Suprapubic skin (tissue), 4 donors: Measurements from ENCODE around the gene SNX6. TPM values are rescaled to one million over a fixed set of nuclear protein-coding genes. Genes with fewer than 3 reads are reported as not detected.

Source experiments
- DNase-seq, 2 donors: peaks; one replicate each; pipeline ENCODE4 v3.0.0-alpha.2; 2019; ENCODE audit warnings: low spot score in 2 of 2
- H3K27ac ChIP-seq: fragments of 200-600 bp; sonication (generic); one replicate; pipeline ENCODE4 v1.5.1; 2019
- H3K27me3 ChIP-seq: fragments of 200-600 bp; sonication (generic); one replicate; pipeline ENCODE4 v1.5.1; 2019
- H3K36me3 ChIP-seq: fragments of 200-600 bp; sonication (generic); one replicate; pipeline ENCODE4 v1.5.1; 2019
- H3K4me1 ChIP-seq: fragments of 200-600 bp; sonication (generic); one replicate; pipeline ENCODE4 v1.5.1; 2019
- H3K4me3 ChIP-seq: fragments of 200-600 bp; sonication (generic); one replicate; pipeline ENCODE4 v1.5.1; 2019; ENCODE audit warnings: mild to moderate bottlenecking
- H3K9me3 ChIP-seq: fragments of 200-600 bp; sonication (generic); one replicate; pipeline ENCODE4 v1.5.1; 2019
- CTCF ChIP-seq, 2 donors: fragments of 200-600 bp in 1 of 2; fragments of 450-650 bp in 1 of 2; sonication (generic) in 1 of 2; IDR thresholded peaks; one replicate each; pipeline ENCODE4 v1.5.1; 2016 to 2019; ENCODE audit warnings: antibody characterized with exemption in 2 of 2, mild to moderate bottlenecking in 1 of 2, moderate library complexity in 1 of 2
- EP300 ChIP-seq: sonication (generic); formaldehyde crosslinking; IDR thresholded peaks from one replicate; pipeline ENCODE4 v1.6.1; 2017; ENCODE audit warnings: antibody characterized with exemption
- POLR2A ChIP-seq, 2 donors: fragments of 450-650 bp; IDR thresholded peaks; one replicate each; pipeline ENCODE4 v1.6.1; 2017; ENCODE audit warnings: antibody characterized with exemption in 2 of 2, mild to moderate bottlenecking in 2 of 2, moderate library complexity in 2 of 2
- POLR2AphosphoS5 ChIP-seq, 3 donors: sonication (generic); formaldehyde crosslinking; IDR thresholded peaks; one replicate each; pipeline ENCODE4 v1.6.1; 2017; ENCODE audit warnings: antibody characterized with exemption in 3 of 3
- WGBS: methylation state at CpG from one replicate; pipeline ENCODE4 v1.1.5; 2018; 5-methylcytosine and 5-hydroxymethylcytosine counted together
- total RNA-seq, 4 donors: library from RNA; depleted of rRNA; stranded (reverse); fragments of >200 nt; gene quantifications; one replicate each; pipeline ENCODE4 v1.1.0, GENCODE V29; 2016

Gene SNX6
- total RNA-seq, result 10 to 100 TPM; 51.7 to 89.1 (median 70.9) TPM

GRCh38 chr14:34629657-34630529 lies at the start of gene SNX6:
TSS of gene SNX6 (minus strand) at chr14:34630148. CDS start at chr14:34630116, 32 bp downstream.
- Histone ChIP-seq H3K36me3 (no peaks in the 10 kb centered on the region), H3K9me3 (no peaks in the 10 kb centered on the region), H3K27me3 (no peaks in the 10 kb centered on the region), H3K4me1 (peaks cover 7% of the 10 kb centered on the region), H3K27ac (peak within 1 kb of the TSS; percentile 94), H3K4me3 (peak within 1 kb of the TSS; percentile 85)
- peak; percentile 4 to 76 for TF ChIP-seq POLR2A (IDR thresholded peaks at IDR 0.05)
- no peak for TF ChIP-seq CTCF (IDR thresholded peaks at IDR 0.05)
- under 1% methylated on average over 51 of the region's 84 CpGs for WGBS
- peak; percentile 87 to 90 for DNase-seq

- 85% methylated on average over 8 of the region's 8 CpGs for WGBS
- H3K9me3 ChIP-seq, result no peaks in the 10 kb centered on the region
- H3K4me1 ChIP-seq, result no peaks in the 10 kb centered on the region
- TF ChIP-seq POLR2AphosphoS5 (IDR thresholded peaks at IDR 0.05) (no peak), CTCF (IDR thresholded peaks at IDR 0.05) (no peak), POLR2A (IDR thresholded peaks at IDR 0.05) (no peak), EP300 (no peak)
- DNase-seq, result no peak
- H3K36me3 ChIP-seq, result no peaks in the 10 kb centered on the region
- H3K4me3 ChIP-seq, result no peak overlapping the region
- no peak overlapping the region for H3K27ac ChIP-seq
- no peaks in the 10 kb centered on the region for H3K27me3 ChIP-seq
Observed at GRCh38 chr14:34678735-34679134, 48.8 kb upstream of the SNX6 start.

- Histone ChIP-seq H3K9me3 (no peaks in the 10 kb centered on the region), H3K36me3 (no peaks in the 10 kb centered on the region), H3K4me3 (no peak overlapping the region), H3K4me1 (no peaks in the 10 kb centered on the region), H3K27me3 (no peaks in the 10 kb centered on the region), H3K27ac (no peak overlapping the region)
- WGBS, result 67% methylated on average over 7 of the region's 7 CpGs
- no peak for TF ChIP-seq POLR2AphosphoS5 (IDR thresholded peaks at IDR 0.05)
- TF ChIP-seq CTCF (IDR thresholded peaks at IDR 0.05), result no peak
- TF ChIP-seq POLR2A (IDR thresholded peaks at IDR 0.05), result no peak
- no peak for TF ChIP-seq EP300
- DNase-seq, result no peak
Observed at GRCh38 chr14:34678306-34678705, 48.4 kb upstream of the SNX6 start.

- Histone ChIP-seq H3K4me3 (no peak overlapping the region), H3K27ac (no peak overlapping the region), H3K27me3 (no peaks in the 10 kb centered on the region), H3K9me3 (no peaks in the 10 kb centered on the region), H3K36me3 (no peaks in the 10 kb centered on the region), H3K4me1 (no peaks in the 10 kb centered on the region)
- no peak for DNase-seq
- 82% methylated on average over 7 of the region's 7 CpGs for WGBS
- TF ChIP-seq POLR2AphosphoS5 (IDR thresholded peaks at IDR 0.05), result no peak
Observed at GRCh38 chr14:34676516-34677211, 46.7 kb upstream of the SNX6 start.

GRCh38 chr14:34673702-34674101 lies 43.8 kb upstream of the SNX6 start:
- no peaks in the 10 kb centered on the region for H3K36me3 ChIP-seq
- TF ChIP-seq POLR2AphosphoS5 (IDR thresholded peaks at IDR 0.05) (no peak), EP300 (no peak), CTCF (IDR thresholded peaks at IDR 0.05) (no peak)
- H3K27ac ChIP-seq, result no peak overlapping the region
- DNase-seq, result no peak
- H3K4me1 ChIP-seq, result no peaks in the 10 kb centered on the region
- no peaks in the 10 kb centered on the region for H3K27me3 ChIP-seq
- 74% methylated on average over 1 of the region's 1 CpG for WGBS
- H3K4me3 ChIP-seq, result no peak overlapping the region
- H3K9me3 ChIP-seq, result no peaks in the 10 kb centered on the region
